Psoas muscle (tissue), 8 donors: Measurements from ENCODE around the gene CTDP1. TPM values are rescaled to one million over a fixed set of nuclear protein-coding genes. Genes with fewer than 3 reads are reported as not detected.

Experiments used
- ATAC-seq, 4 donors: fragments of 200-7000 bp; cut with Tn5 transposase; one replicate each; pipeline ENCODE4 v1.9.1; 2020; ENCODE audit warnings: moderate library complexity in 3 of 4, mild to moderate bottlenecking in 2 of 4
- DNase-seq, 2 donors: peaks; one replicate each; pipeline ENCODE4 v3.0.0-alpha.2; 2020
- H3K27ac ChIP-seq: fragments of 200-600 bp; one replicate; pipeline ENCODE4 v1.8.0; 2022
- H3K27me3 ChIP-seq, 3 donors: fragments of 200-600 bp in 1 of 3; one replicate each; pipeline versions ENCODE4 v1.6.1 to v1.8.0; 2013 to 2022; ENCODE audit warnings: low read length in 2 of 3, mild to moderate bottlenecking in 2 of 3, moderate library complexity in 1 of 3; ENCODE audit not compliant: insufficient read depth in 3 of 3
- H3K36me3 ChIP-seq, 2 donors: fragments of 200-600 bp in 1 of 2; one replicate each; pipeline versions ENCODE4 v1.6.1 to v1.8.0; 2013 to 2022; ENCODE audit warnings: low read depth in 1 of 2, mild to moderate bottlenecking in 1 of 2, moderate library complexity in 1 of 2; ENCODE audit not compliant: insufficient read depth in 1 of 2
- H3K4me1 ChIP-seq: fragments of 200-600 bp; one replicate; pipeline ENCODE4 v1.8.0; 2022
- H3K4me3 ChIP-seq: fragments of 200-600 bp; one replicate; pipeline ENCODE4 v1.8.0; 2022; ENCODE audit warnings: mild to moderate bottlenecking
- H3K9me3 ChIP-seq: fragments of 200-600 bp; one replicate; pipeline ENCODE4 v1.8.0; 2022
- CTCF ChIP-seq: fragments of 200-600 bp; IDR thresholded peaks from one replicate; pipeline ENCODE4 v1.8.0; 2022; ENCODE audit warnings: antibody characterized with exemption
- WGBS, 3 donors: extraction: QIAGEN DNeasy Blood & Tissue Kit; methylation state at CpG; one replicate each; pipeline versions ENCODE4 v1.1.6 to v1.1.7; 2013; 5-methylcytosine and 5-hydroxymethylcytosine counted together
- intact Hi-C, 2 donors: fragments of 100-400 bp; cut with DNase I; formaldehyde crosslinking; loops; one replicate each; pipeline versions ENCODE4 v1.11.0 to v1.14.2; 2022
- polyA plus RNA-seq, 3 donors: library from polyadenylated mRNA; stranded (reverse); fragments of 200-250 nt; gene quantifications; one replicate each; pipeline ENCODE4 v1.2.3, GENCODE V29; 2013
- total RNA-seq, 4 donors: library from RNA; stranded (reverse); fragmentation: NEBNext Ultra II Directional in 2 of 4; extraction: Animal tissue kit (Norgen Biotek cat#: 25700) in 2 of 4; gene quantifications; one replicate each; pipeline versions ENCODE4 v1.2.1 to v1.2.4, GENCODE V29; 2021 to 2023
- donor health status: healthy with polysubstance abuse.
- donor health status: DM: no; HTN: no; CAD: no; lungs with moderate emphysema.
- donor health status: Bipolar disorder and iron deficiency.
- donor health status: healthy.
- donor health status: DM: yes; HTN: yes; CAD: no.
- donor health status: DM: no; HTN: no; CAD: no.
- donor health status: DM: no; HTN: no; CAD: no.
- donor health status: DM: yes; HTN: yes; CAD: no.

CTDP1 gene
- total and polyA plus RNA-seq, 7 donors: 7.6 to 21.6 (median 12.4) TPM

- H3K27ac ChIP-seq: peak overlapping the region; percentile 66
- ATAC-seq: peak; percentile 89 to 92 (median 90)
Measured at GRCh38 chr18:79698668-79699335, 19.2 kb downstream of the CTDP1 start.

GRCh38 chr18:79699653-79700052 is 20.1 kb downstream of the CTDP1 start:
- 93 to 95% (median 95%) methylated on average over 8 of the region's 8 CpGs for WGBS, 3 donors
- intact Hi-C loops: no loop called here
- H3K36me3 ChIP-seq: peaks cover 0 to 60% of the 10 kb centered on the region in 2 donors
- TF ChIP-seq CTCF: no peak
- H3K27ac ChIP-seq: peak overlapping the region; percentile 66
- H3K4me3 ChIP-seq: no peak overlapping the region
- no peaks in the 10 kb centered on the region for H3K4me1 ChIP-seq
- no peaks in the 10 kb centered on the region for H3K27me3 ChIP-seq
- no peak for ATAC-seq
- H3K9me3 ChIP-seq: no peaks in the 10 kb centered on the region
- no peak for DNase-seq

More at GRCh38 chr18:79698668-79699335, 19.2 kb downstream of the CTDP1 start:
- Histone ChIP-seq H3K27me3 (no peaks in the 10 kb centered on the region), H3K4me3 (no peak overlapping the region), H3K36me3 (peaks cover 0 to 52% of the 10 kb centered on the region in 2 donors), H3K9me3 (no peaks in the 10 kb centered on the region), H3K4me1 (no peaks in the 10 kb centered on the region)
- DNase-seq: no peak
- TF ChIP-seq CTCF: no peak
- intact Hi-C loops: no loop called here
- 74 to 91% (median 84%) methylated on average over 14 of the region's 14 CpGs for WGBS, 3 donors

GRCh38 chr18:79702906-79703305 is 23.3 kb downstream of the CTDP1 start:
- Histone ChIP-seq H3K27ac (no peak overlapping the region), H3K4me1 (no peaks in the 10 kb centered on the region), H3K4me3 (no peak overlapping the region), H3K9me3 (no peaks in the 10 kb centered on the region), H3K36me3 (peaks cover 6 to 68% of the 10 kb centered on the region in 2 donors), H3K27me3 (no peaks in the 10 kb centered on the region)
- ATAC-seq (no peak), DNase-seq (no peak)
- no peak for TF ChIP-seq CTCF
- intact Hi-C loops: no loop called here
- WGBS, 3 donors: 85 to 92% (median 90%) methylated on average over 5 of the region's 5 CpGs

GRCh38 chr18:79704631-79705030 is 25.0 kb downstream of the CTDP1 start:
- H3K36me3 ChIP-seq: peaks cover 6 to 72% of the 10 kb centered on the region in 2 donors
- H3K4me3 ChIP-seq: no peak overlapping the region
- no peak overlapping the region for H3K27ac ChIP-seq
- no peaks in the 10 kb centered on the region for H3K9me3 ChIP-seq
- H3K4me1 ChIP-seq: no peaks in the 10 kb centered on the region
- H3K27me3 ChIP-seq: no peaks in the 10 kb centered on the region
- 96 to 97% (median 97%) methylated on average over 23 to 24 of the region's 24 CpGs for WGBS, 3 donors
- no peak for TF ChIP-seq CTCF
- ATAC-seq: no peak
- intact Hi-C loops: no loop called here
- no peak for DNase-seq

- H3K36me3 ChIP-seq: peaks cover 6 to 75% of the 10 kb centered on the region in 2 donors
- H3K27me3 ChIP-seq: no peaks in the 10 kb centered on the region
- no peak overlapping the region for H3K27ac ChIP-seq
- intact Hi-C loops: no loop called here
- 96 to 98% (median 96%) methylated on average over 28 of the region's 28 CpGs for WGBS, 3 donors
- TF ChIP-seq CTCF: no peak
- ATAC-seq (no peak), DNase-seq (no peak)
- H3K4me1 ChIP-seq: no peaks in the 10 kb centered on the region
- no peak overlapping the region for H3K4me3 ChIP-seq
- no peaks in the 10 kb centered on the region for H3K9me3 ChIP-seq
Measured at GRCh38 chr18:79705272-79705671, 25.7 kb downstream of the CTDP1 start.
